ENCODE data around the gene YTHDC1. TPM values are rescaled to one million over a fixed set of nuclear protein-coding genes. Genes with fewer than 3 reads are reported as not detected.
"Not testable (repeated sequence)": the region's sequence is repeated elsewhere in the genome, so short reads cannot be mapped to it uniquely, and the experiment has no call there.

The YTHDC1 gene
- total RNA-seq, 2 donors from 2014 or later = 48.6 to 51.9 TPM

- DNase-seq (no peak), ATAC-seq (no peak)
- intact Hi-C loops (cut with DNase I) = no loop called here
These were observed 39.1 kb downstream of the YTHDC1 start for GRCh38 chr4:68310651-68311247.

- DNase-seq (no peak), ATAC-seq (no peak)
- intact Hi-C loops (cut with DNase I) = no loop called here
These were observed 45.2 kb downstream of the YTHDC1 start for GRCh38 chr4:68304731-68305130.

GRCh38 chr4:68299492-68300457 is 50.1 kb downstream of the YTHDC1 start:
- DNase-seq = no peak
- intact Hi-C loops (cut with DNase I) = no loop called here
- no peak for ATAC-seq

- ATAC-seq = no peak
- no peak for DNase-seq
- intact Hi-C loops (cut with DNase I) = no loop called here
These were observed 52.8 kb downstream of the YTHDC1 start for GRCh38 chr4:68297137-68297536.

DNA sequence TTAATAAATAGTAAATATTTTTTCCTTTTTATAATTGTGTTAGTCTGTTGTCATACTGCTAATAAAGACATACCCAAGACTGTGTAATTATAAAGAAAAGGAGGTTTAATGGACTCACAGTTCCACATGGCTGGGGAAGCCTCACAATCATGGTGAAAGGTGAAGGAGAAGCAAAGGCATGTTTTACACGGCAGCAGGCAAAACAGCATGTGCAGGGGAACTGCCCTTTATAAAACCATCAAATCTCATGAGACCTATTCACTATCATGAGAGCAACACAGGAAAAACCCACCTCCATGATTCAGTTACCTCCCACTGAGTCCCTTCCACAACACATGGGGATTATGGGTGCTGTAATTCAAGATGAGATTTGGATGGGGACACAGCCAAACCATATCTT is 58.6 kb downstream of the YTHDC1 start:
- ATAC-seq (no peak), DNase-seq (no peak)
- intact Hi-C loops (cut with DNase I) = no loop called here

- intact Hi-C loops (cut with DNase I) = no loop called here
- DNase-seq (no peak), ATAC-seq (no peak)
These were observed 61.5 kb downstream of the YTHDC1 start for GRCh38 chr4:68288393-68288740.

DNA sequence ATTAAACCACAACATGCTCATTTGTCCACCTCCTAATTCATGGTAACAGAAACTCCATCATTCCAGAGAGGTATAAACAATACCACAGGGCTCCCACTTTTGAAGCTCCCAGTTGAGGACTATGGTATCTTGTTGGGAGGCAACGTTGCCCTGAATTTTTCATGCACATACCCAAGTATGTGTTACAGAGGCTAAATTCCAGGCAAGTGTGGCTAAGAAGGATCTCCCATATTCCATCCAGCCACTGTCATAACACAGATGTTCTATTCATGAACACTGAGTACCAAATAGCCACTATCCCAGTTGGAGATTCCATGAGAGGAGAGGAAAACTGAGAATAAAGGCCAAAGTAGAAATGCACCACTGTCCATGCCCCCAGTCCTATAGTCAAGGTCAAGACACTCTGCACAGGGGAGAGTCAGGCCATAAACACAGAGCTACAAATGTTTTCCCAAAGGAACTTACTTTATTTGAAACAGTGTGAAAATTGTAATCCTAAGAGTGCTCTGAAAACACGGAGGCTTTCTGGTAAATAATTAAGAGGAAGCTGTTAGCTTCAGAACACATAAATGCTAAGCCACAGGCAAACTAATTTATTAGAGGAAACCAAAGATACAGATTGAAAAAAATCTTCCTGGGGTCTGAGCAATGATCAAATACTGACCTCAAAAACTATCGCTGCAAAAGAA is 62.0 kb downstream of the YTHDC1 start:
- ATAC-seq (no peak), DNase-seq (no peak)
- intact Hi-C loops (cut with DNase I) = no loop called here

DNA sequence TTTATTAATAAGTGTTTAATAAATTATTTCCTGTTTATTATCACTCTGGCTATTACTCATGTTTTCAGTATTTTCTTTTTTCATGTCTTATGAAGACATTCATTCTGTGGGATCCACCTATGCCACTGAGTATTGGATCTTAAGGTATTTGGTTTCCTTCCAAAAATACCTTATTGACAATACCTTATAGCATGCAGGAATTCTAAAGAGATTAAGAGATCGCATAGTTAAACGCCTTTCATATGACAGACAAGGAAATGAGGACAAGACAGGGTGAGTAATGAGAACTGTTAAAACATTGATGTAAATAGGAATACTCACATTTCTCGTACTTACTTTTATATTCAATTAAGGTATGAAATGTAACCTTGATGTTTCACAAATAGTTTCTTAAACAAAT is 66.2 kb downstream of the YTHDC1 start:
- no peak for ATAC-seq
- DNase-seq = no peak
- intact Hi-C loops (cut with DNase I) = no loop called here

GRCh38 chr4:68283095-68283494 is 66.8 kb downstream of the YTHDC1 start:
- intact Hi-C loops (cut with DNase I) = no loop called here

GRCh38 chr4:68281796-68282740 is 67.8 kb downstream of the YTHDC1 start:
- DNase-seq; ATAC-seq; intact Hi-C loops (cut with DNase I): not testable (repeated sequence)

More at GRCh38 chr4:68283095-68283494, 66.8 kb downstream of the YTHDC1 start:
- DNase-seq = no peak
- ATAC-seq = no peak

DNA sequence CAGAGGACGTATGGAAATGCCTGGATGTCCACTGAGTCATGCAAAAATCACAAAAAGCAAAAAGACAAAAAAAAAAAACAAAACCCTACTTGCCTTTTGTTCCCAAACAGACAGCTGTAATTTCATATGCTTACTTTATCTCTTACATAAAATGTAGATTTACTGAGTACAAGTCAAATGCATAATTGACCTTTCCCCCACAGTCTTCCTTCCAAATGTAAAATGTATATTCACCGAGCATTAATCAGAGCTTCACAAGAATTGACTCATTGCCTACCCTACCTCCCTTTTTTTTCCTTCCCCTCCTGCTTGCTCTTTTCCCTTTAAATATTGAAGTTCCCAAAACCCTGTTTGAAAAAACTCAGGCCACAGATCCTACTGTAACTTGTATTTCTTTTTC is 71.9 kb downstream of the YTHDC1 start:
- intact Hi-C loops (cut with DNase I) = no loop called here
- DNase-seq = no peak
- ATAC-seq = no peak

GRCh38 chr4:68277627-68278026 is 72.3 kb downstream of the YTHDC1 start:
- ATAC-seq (no peak), DNase-seq (no peak)
- intact Hi-C loops (cut with DNase I) = no loop called here

DNA sequence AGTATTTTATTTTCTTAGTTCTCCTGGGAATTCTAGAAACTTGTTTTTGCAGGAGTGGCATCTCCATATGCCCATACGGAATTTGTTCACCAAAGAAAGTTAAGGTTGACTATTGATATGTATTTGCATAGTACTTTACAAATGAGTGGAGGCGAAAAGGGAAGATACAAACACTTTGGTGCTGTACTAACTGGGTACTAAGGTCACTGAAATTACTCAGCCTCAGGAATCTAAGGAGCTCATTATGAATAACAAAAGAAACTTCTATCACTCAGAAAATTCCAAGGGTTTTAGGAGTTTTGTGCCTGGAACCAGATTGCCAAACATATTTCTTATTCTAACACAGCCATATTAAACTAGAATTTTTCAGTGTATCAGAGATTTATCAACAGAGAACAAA is 77.0 kb downstream of the YTHDC1 start:
- DNase-seq (no peak), ATAC-seq (no peak)
- intact Hi-C loops (cut with DNase I) = loop anchor here (2.0 to 5.0 kb wide), 2 partner anchors 104 kb away; no protein-coding TSS in a partner anchor

DNA sequence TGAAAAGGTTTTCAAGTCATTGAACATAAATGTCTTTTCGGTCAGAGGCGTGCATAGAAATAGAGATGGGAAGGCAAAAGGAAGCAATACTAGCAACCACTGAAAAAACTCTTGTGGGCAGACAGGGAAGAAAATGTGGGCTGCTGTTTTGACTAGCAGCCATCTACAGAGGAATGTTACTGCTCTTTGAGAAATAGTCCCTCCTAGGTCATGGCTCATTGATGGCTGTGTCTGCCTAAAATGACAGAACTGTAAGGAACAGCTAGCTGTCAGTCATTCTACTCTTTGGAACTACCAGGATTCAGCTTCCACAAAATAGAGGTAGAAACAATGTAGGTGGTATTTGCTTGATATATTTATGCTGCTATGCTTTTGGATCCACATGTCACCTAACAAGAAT is 77.5 kb downstream of the YTHDC1 start:
- no peak for ATAC-seq
- no peak for DNase-seq
- intact Hi-C loops (cut with DNase I) = loop anchor here (2.0 to 5.0 kb wide), 2 partner anchors 104 to 105 kb away; no protein-coding TSS in a partner anchor

DNA sequence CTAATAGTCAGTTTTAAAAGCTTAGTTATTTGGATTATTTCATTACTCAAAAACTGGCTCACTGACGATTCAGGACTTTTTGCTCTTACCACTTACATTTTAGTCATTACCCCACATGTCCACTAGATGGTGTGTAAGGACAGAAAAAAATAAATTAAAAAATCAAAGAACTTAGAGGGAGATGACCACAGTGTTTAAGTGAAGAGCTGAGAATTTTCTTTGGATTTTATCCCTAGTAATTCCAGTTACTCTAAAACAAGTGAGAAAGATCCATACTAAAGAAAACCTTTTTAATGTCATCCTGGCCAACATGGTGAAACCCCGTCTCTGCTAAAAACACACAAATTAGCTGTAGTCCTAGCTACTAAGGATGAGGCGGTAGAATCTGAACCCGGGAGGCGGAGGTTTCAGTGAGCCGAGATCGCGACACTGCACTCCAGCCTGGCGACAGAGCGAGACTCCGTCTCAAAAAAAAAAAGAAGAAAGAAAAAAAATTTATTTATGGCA is 78.0 kb downstream of the YTHDC1 start:
- intact Hi-C loops (cut with DNase I) = loop anchor here (2.0 to 5.0 kb wide), 2 partner anchors 105 kb away; no protein-coding TSS in a partner anchor
- DNase-seq = no peak
- peak in 1 of 2 donors; percentile 56 for ATAC-seq

GRCh38 chr4:68267433-68267944 is 82.4 kb downstream of the YTHDC1 start:
- DNase-seq = no peak
- ATAC-seq = no peak
- intact Hi-C loops (cut with DNase I) = no loop called here

DNA sequence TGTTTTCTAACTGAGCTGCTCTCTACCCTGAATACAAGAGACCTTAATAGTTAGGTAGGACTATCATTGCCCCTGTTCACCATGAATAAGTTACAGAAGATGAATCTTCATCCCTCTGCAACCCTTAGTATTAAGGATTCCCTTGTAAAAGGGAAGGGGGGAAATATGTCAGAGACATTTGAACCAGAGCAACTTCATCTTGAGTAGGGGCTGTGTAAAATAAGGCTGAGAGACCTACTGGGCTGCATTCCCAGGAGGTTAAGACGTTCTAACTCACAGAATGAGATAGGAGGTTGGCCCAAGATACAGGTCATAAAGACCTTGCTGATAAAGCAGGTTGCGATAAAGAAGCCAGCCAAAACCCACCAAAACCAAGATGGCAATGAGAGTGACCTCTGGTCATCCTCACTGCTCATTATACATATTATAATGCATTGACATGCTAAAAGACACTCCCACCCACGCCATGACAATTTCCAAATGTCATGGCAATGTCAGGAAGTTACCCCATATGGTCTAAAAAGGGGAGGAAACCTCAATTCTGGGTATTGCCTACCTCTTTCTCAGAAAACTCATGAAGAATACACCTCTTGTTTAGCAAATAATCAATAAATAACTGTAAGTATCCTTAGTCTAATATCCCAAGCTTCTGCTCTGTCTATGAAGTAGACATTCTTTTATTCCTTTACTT is 84.9 kb downstream of the YTHDC1 start:
- intact Hi-C loops (cut with DNase I) = no loop called here
- DNase-seq = no peak
- ATAC-seq = no peak
